ENCODE data around the gene KRTAP5-3. TPM values are rescaled to one million over a fixed set of nuclear protein-coding genes. Genes with fewer than 3 reads are reported as not detected.

KRTAP5-3 gene
- total RNA-seq, 4 donors from 2014 or later = not detected

DNA sequence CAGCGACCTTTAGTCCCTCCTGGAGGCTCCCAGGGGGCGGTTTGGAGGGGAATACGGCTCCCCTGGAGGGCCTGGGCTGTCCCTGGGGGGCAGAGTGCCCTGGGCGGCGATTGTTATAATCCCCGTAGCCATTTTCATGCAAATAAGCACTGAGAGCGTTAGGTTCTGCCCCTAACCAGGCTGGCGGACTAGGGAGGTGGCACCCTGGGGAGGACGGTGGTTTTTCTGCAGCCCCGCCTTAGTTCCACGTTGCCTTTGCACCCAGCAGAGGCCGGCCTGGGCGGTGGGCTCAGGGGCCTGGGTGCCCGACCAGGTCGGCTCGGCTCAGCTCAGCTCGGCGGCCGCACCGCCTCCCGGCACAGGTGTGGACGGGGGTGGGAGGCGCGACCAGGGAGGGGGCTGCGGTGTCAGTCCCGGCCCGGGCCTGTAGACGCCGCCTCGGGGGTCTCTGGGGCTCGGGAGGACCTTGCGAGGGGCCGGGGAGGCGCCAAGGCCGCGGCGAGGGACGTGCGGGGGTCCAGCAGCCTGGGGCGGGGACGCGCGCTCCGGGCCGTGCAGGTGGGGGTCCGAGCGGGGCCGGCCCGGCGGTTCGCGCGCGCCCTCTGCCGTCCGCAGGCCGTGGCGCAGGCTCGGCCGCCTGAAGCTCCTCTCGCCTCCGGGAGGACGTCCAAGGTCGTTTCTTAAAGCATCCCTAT is 33.9 kb downstream of the KRTAP5-3 start:
- no peak for ATAC-seq (ENCODE audit: low FRiP score)
- DNase-seq (ENCODE audit: low spot score) = no peak
- TF ChIP-seq CTCF (IDR thresholded peaks at IDR 0.05) = peak in 2 of 3 donors; percentile 52 to 79

DNA sequence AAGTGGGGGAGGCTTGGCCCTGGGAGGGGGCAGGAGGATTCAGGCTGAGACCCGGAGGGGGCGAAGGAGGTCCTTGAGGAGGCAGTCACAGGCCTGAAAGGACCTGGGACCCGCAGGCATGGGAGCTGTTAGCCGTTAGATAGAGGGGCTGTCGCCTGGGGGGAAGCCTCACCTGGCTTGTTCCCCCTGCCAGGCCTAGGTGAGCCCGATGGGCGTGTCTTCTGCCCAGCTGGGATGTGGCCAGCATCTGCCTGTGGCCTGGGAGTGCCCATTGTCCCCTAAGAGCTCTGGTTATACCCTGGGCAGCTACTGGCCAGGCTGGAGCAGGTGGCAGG is 34.4 kb downstream of the KRTAP5-3 start:
- TF ChIP-seq CTCF (IDR thresholded peaks at IDR 0.05) = no peak
- ATAC-seq (ENCODE audit: low FRiP score) (no peak), DNase-seq (ENCODE audit: low spot score) (no peak)

- ATAC-seq (ENCODE audit: low FRiP score) (no peak), DNase-seq (ENCODE audit: low spot score) (no peak)
- TF ChIP-seq CTCF (IDR thresholded peaks at IDR 0.05) = no peak
These were observed 35.0 kb downstream of the KRTAP5-3 start for GRCh38 chr11:1573077-1573902.

- no peak for TF ChIP-seq CTCF (IDR thresholded peaks at IDR 0.05)
- peak; percentile 57 for ATAC-seq (ENCODE audit: low FRiP score)
- peak; percentile 79 for DNase-seq (ENCODE audit: low spot score)
These were observed 35.8 kb downstream of the KRTAP5-3 start, which contains the start of gene DUSP8 for GRCh38 chr11:1572197-1573076. DUSP8 (minus strand) TSS chr11:1572271; CDS start chr11:1565826, 6,445 bp downstream.

DNA sequence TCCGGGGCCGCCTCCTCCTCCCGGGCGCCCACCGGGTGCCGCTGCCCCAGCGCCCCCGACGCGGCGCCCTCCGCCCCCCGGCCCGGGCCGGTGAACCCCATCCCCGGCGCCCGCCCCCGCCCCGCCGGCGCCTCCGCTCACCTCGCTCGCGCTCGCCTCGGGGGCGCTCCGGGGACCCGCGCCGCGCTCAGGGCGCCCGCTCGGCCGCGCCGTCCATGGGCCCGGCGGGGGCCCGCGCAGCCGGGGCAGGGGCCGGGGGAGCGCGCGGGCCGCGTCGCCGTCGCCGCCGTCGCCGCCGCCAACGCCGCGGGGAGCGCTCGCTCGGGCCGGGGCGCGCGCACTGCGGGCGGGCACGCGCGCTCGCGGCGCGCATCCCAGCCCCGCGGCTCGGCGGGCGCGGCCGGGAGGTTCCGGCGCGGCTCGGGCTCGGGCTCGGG is 36.5 kb downstream of the KRTAP5-3 start:
- ATAC-seq (ENCODE audit: low FRiP score) (no peak), DNase-seq (ENCODE audit: low spot score) (no peak)
- no peak for TF ChIP-seq CTCF (IDR thresholded peaks at IDR 0.05)

DNA sequence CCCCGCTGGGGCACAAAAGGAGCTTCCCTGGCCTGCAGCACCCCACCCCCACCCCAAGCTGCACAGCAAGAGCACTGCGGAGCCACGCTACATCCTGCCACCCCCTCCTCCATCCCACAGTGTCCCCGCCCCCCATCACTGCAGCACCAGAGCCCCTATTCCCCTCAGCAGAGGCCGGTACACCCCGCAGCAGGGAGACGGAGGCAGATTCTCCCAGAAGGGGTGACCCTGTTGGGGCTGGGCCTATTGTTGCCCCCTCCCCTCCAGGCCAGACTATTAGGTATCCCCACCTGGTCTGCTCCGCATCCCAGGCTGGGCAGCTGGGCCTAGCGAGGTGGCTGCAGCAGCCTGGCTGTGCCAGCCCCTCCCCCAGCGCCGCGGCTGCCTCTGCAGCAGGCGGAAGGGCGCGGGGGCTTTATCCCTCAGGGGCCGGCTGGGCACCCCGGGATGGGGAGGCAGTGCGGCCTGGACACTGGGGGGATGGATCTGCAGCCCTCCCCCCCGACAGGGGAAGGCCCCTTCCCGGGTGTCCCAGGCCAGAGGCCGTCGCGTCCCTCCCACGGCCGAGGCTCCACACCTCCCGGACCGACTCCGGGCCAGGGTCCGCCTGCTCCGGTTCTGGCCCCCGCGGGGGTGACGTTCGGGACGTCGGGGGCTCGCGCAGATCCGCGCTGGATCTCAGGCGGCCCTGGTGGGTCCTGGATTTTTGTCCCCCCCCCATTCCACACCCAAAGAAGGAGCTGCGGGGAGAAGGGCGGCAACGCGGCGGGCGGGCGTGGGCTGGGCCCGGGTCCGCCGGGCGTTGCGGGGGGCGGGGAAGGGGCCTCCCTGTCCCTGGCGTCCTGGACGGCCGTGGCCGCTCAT is 37.1 kb downstream of the KRTAP5-3 start:
- no peak for DNase-seq (ENCODE audit: low spot score)
- ATAC-seq (ENCODE audit: low FRiP score) = no peak
- no peak for TF ChIP-seq CTCF (IDR thresholded peaks at IDR 0.05)
